ENCODE results near the gene NKTR.
"Not testable (repeated sequence)": the region's sequence is repeated elsewhere in the genome, so short reads cannot be mapped to it uniquely, and the experiment has no call there.

NKTR gene

GRCh38 chr3:42600111-42600957 is at the start of gene NKTR:
TSS of gene NKTR (plus strand) at chr3:42600686. CDS start at chr3:42601007, 321 bp downstream.
- peak; percentile 100 for DNase-seq (ENCODE audit: low read depth)

- no peak for DNase-seq (ENCODE audit: low read depth)
Measured at GRCh38 chr3:42552830-42553229, 47.7 kb upstream of the NKTR start.

GRCh38 chr3:42556089-42556632 is 44.3 kb upstream of the NKTR start:
- DNase-seq (ENCODE audit: low read depth) = no peak

- not testable (repeated sequence) for DNase-seq (ENCODE audit: low read depth)
Measured at GRCh38 chr3:42556817-42557216, 43.7 kb upstream of the NKTR start.

GRCh38 chr3:42557854-42558253 is 42.6 kb upstream of the NKTR start:
- no peak for DNase-seq (ENCODE audit: low read depth)

- no peak for DNase-seq (ENCODE audit: low read depth)
Measured at GRCh38 chr3:42562047-42562907, 38.2 kb upstream of the NKTR start.

GRCh38 chr3:42569593-42570142 is 30.8 kb upstream of the NKTR start:
- DNase-seq (ENCODE audit: low read depth) = no peak

GRCh38 chr3:42572278-42572677 is 28.2 kb upstream of the NKTR start:
- no peak for DNase-seq (ENCODE audit: low read depth)

- DNase-seq (ENCODE audit: low read depth) = no peak
Measured at GRCh38 chr3:42575137-42575741, 25.2 kb upstream of the NKTR start.

- DNase-seq (ENCODE audit: low read depth) = no peak
Measured at GRCh38 chr3:42578054-42578453, 22.4 kb upstream of the NKTR start.

GRCh38 chr3:42579346-42579745 is 21.1 kb upstream of the NKTR start:
- DNase-seq (ENCODE audit: low read depth) = not testable (repeated sequence)

GRCh38 chr3:42581400-42581708 is 19.1 kb upstream of the NKTR start:
- DNase-seq (ENCODE audit: low read depth) = no peak

- DNase-seq (ENCODE audit: low read depth) = peak; percentile 92
Measured at GRCh38 chr3:42581709-42582473, 18.6 kb upstream of the NKTR start, which contains the start of gene SEC22C. TSS of gene SEC22C (minus strand) at chr3:42581967. CDS start at chr3:42569046, 12,921 bp downstream.

- no peak for DNase-seq (ENCODE audit: low read depth)
Measured at GRCh38 chr3:42582474-42583070, 17.9 kb upstream of the NKTR start.

GRCh38 chr3:42588625-42589024 is 11.9 kb upstream of the NKTR start:
- DNase-seq (ENCODE audit: low read depth) = no peak

- no peak for DNase-seq (ENCODE audit: low read depth)
Measured at GRCh38 chr3:42589382-42590109, 10.9 kb upstream of the NKTR start.

GRCh38 chr3:42590989-42591756 is 9.3 kb upstream of the NKTR start:
- no peak for DNase-seq (ENCODE audit: low read depth)

GRCh38 chr3:42591811-42592210 is 8.7 kb upstream of the NKTR start:
- DNase-seq (ENCODE audit: low read depth) = no peak

- DNase-seq (ENCODE audit: low read depth) = no peak
Measured at GRCh38 chr3:42593635-42594034, 6.9 kb upstream of the NKTR start.
